ENCODE data around the gene ZNF653.

- TF ChIP-seq, protein P1, sequence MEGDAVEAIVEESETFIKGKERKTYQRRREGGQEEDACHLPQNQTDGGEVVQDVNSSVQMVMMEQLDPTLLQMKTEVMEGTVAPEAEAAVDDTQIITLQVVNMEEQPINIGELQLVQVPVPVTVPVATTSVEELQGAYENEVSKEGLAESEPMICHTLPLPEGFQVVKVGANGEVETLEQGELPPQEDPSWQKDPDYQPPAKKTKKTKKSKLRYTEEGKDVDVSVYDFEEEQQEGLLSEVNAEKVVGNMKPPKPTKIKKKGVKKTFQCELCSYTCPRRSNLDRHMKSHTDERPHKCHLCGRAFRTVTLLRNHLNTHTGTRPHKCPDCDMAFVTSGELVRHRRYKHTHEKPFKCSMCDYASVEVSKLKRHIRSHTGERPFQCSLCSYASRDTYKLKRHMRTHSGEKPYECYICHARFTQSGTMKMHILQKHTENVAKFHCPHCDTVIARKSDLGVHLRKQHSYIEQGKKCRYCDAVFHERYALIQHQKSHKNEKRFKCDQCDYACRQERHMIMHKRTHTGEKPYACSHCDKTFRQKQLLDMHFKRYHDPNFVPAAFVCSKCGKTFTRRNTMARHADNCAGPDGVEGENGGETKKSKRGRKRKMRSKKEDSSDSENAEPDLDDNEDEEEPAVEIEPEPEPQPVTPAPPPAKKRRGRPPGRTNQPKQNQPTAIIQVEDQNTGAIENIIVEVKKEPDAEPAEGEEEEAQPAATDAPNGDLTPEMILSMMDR (IDR thresholded peaks at IDR 0.05): peak; percentile 83
- no peak for TF ChIP-seq ZFX (IDR thresholded peaks at IDR 0.05; ENCODE audit: borderline replicate concordance)
Measured at GRCh38 chr19:11530432-11530831, 24.8 kb upstream of the ZNF653 start.
